Measurements from ENCODE around the gene CYFIP1.

DNA sequence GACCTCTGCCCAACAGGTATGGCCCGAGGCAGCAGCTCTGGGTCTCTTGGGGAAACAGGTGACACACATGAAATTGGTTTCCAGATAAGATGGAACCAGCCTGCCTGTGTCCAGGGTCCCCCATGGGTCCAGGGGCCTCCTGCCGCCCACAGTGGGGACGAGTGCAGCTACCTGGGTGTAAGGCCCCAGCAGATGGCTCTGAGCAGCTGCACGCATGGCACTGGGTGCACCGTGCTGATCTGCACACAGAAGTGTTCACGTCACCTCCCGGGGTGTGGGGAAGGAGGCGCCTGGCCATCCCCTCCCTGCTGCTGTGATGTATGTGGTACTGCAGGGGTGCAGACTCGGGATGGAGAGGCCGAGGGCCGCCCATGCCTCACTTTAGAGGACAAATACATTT lies 78.1 kb downstream of the CYFIP1 start:
- TF ChIP-seq, protein P1, sequence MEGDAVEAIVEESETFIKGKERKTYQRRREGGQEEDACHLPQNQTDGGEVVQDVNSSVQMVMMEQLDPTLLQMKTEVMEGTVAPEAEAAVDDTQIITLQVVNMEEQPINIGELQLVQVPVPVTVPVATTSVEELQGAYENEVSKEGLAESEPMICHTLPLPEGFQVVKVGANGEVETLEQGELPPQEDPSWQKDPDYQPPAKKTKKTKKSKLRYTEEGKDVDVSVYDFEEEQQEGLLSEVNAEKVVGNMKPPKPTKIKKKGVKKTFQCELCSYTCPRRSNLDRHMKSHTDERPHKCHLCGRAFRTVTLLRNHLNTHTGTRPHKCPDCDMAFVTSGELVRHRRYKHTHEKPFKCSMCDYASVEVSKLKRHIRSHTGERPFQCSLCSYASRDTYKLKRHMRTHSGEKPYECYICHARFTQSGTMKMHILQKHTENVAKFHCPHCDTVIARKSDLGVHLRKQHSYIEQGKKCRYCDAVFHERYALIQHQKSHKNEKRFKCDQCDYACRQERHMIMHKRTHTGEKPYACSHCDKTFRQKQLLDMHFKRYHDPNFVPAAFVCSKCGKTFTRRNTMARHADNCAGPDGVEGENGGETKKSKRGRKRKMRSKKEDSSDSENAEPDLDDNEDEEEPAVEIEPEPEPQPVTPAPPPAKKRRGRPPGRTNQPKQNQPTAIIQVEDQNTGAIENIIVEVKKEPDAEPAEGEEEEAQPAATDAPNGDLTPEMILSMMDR (IDR thresholded peaks at IDR 0.05; ENCODE audit: low read depth, low read length, poor library complexity, severe bottlenecking): no peak
- no peak for TF ChIP-seq EZH2phosphoT487 (IDR thresholded peaks at IDR 0.05; ENCODE audit: borderline replicate concordance, low read length)

Data from DOHH2 (cell line).